Gastrocnemius medialis (tissue), 4 donors: ENCODE measurements around the gene C1orf174. TPM values are rescaled to one million over a fixed set of nuclear protein-coding genes. Genes with fewer than 3 reads are reported as not detected.

Experiments
- ATAC-seq, 2 donors: fragments of 150-250 bp; one replicate each; pipeline ENCODE4 v1.9.1; 2016
- DNase-seq, 2 donors: peaks; one replicate each; pipeline ENCODE4 v3.0.0-alpha.2; 2019
- H3K27ac ChIP-seq, 4 donors: fragments of 200-600 bp; sonication (generic); 1 replicate in 1 of 4; 2 replicates in 3 of 4; pipeline ENCODE4 v1.5.1; 2016 to 2018; ENCODE audit warnings: mild to moderate bottlenecking in 2 of 4, moderate library complexity in 1 of 4
- H3K27me3 ChIP-seq, 3 donors: fragments of 200-600 bp; sonication (generic) in 2 of 3; 1 replicate in 1 of 3; 2 replicates in 2 of 3; pipeline versions ENCODE4 v1.5.1 to v1.6.0; 2016 to 2019; ENCODE audit warnings: mild to moderate bottlenecking in 1 of 3, moderate library complexity in 1 of 3
- H3K36me3 ChIP-seq, 2 donors: fragments of 200-600 bp; sonication (generic) in 1 of 2; one replicate each; pipeline ENCODE4 v1.5.1; 2017 to 2018
- H3K4me1 ChIP-seq, 2 donors: fragments of 200-600 bp; sonication (generic) in 1 of 2; one replicate each; pipeline ENCODE4 v1.5.1; 2016 to 2017; ENCODE audit warnings: mild to moderate bottlenecking in 2 of 2
- H3K4me3 ChIP-seq, 4 donors: fragments of 200-600 bp; sonication (generic) in 3 of 4; 1 replicate in 1 of 4; 2 replicates in 3 of 4; pipeline ENCODE4 v1.5.1; 2016 to 2019; ENCODE audit warnings: mild to moderate bottlenecking in 2 of 4
- H3K9me3 ChIP-seq, 3 donors: fragments of 200-600 bp; sonication (generic) in 2 of 3; 1 replicate in 1 of 3; 2 replicates in 2 of 3; pipeline ENCODE4 v1.5.1; 2016 to 2019
- CTCF ChIP-seq, 5 experiments: fragments of 450-650 bp in 3 of 5; fragments of 200-600 bp in 2 of 5; sonication (generic) in 2 of 5; IDR thresholded peaks in 4 of 5; conservative IDR thresholded peaks in 1 of 5; 1 replicate in 4 of 5; 2 replicates in 1 of 5; pipeline ENCODE4 v1.5.1; 2016 to 2019; ENCODE audit warnings: antibody characterized with exemption in 5 of 5, mild to moderate bottlenecking in 3 of 5, moderate library complexity in 3 of 5
- POLR2A ChIP-seq, 2 donors: fragments of 450-650 bp; IDR thresholded peaks; one replicate each; pipeline ENCODE4 v1.6.1; 2017; ENCODE audit warnings: antibody characterized with exemption in 2 of 2, mild to moderate bottlenecking in 2 of 2, moderate library complexity in 2 of 2
- in situ Hi-C, 4 donors: fragments of 200-750 bp; cut with MboI; loops; one replicate each; pipeline versions ENCODE4 v1.15.0 to v1.8.0; 2017; ENCODE audit warnings: low sequenced_read_pairs in 4 of 4
- intact Hi-C: fragments of 100-400 bp; cut with DNase I; formaldehyde crosslinking; loops from one replicate; pipeline ENCODE4 v1.15.1; 2023; ENCODE audit warnings: low total_unique reads
- total RNA-seq, 4 donors: library from RNA; depleted of rRNA; stranded (reverse); fragments of >200 nt; gene quantifications; one replicate each; pipeline versions ENCODE4 v1.1.0 to v1.2.3, GENCODE V29; 2016

The C1orf174 gene
- total RNA-seq, 4 donors from 2014 or later = 10.1 to 28.5 (median 13.5) TPM

- in situ Hi-C loops = loop anchor here in 1 of 4 donors (25.0 kb wide), 1 partner anchor 109 kb away; the partner anchor contains the start of gene LRRC47
- no peaks in the 10 kb centered on the region for H3K27me3 ChIP-seq
- H3K4me1 ChIP-seq = peaks cover 10 to 22% of the 10 kb centered on the region in 2 donors
- no peaks in the 10 kb centered on the region for H3K9me3 ChIP-seq
- ATAC-seq (no peak), DNase-seq (no peak)
- H3K4me3 ChIP-seq = no peak overlapping the region
- intact Hi-C loops = no loop called here
- no peak overlapping the region for H3K27ac ChIP-seq
- peaks cover 0 to 7% of the 10 kb centered on the region in 2 donors for H3K36me3 ChIP-seq
- TF ChIP-seq POLR2A (IDR thresholded peaks at IDR 0.05) = no peak
- TF ChIP-seq CTCF (IDR thresholded peaks at IDR 0.05 in 4 of 5, conservative IDR thresholded peaks at IDR 0.05 in 1 of 5) = no peak
Observed at GRCh38 chr1:3895951-3896325, 4.1 kb downstream of the C1orf174 start.

GRCh38 chr1:3895279-3895950 lies 4.7 kb downstream of the C1orf174 start:
- in situ Hi-C loops = loop anchor here in 1 of 4 donors (25.0 kb wide), 1 partner anchor 108 kb away; the partner anchor contains the start of gene LRRC47
- no peak for DNase-seq
- H3K4me1 ChIP-seq = peaks cover 10 to 22% of the 10 kb centered on the region in 2 donors

GRCh38 chr1:3894626-3895278 lies 5.3 kb downstream of the C1orf174 start:
- H3K27me3 ChIP-seq = no peaks in the 10 kb centered on the region
- peaks cover 3 to 19% of the 10 kb centered on the region in 2 donors for H3K36me3 ChIP-seq

More at GRCh38 chr1:3895279-3895950, 4.7 kb downstream of the C1orf174 start:
- intact Hi-C loops = no loop called here
- Histone ChIP-seq H3K36me3 (peaks cover 2 to 12% of the 10 kb centered on the region in 2 donors), H3K27ac (no peak overlapping the region), H3K9me3 (no peaks in the 10 kb centered on the region), H3K27me3 (no peaks in the 10 kb centered on the region), H3K4me3 (no peak overlapping the region)
- TF ChIP-seq POLR2A (IDR thresholded peaks at IDR 0.05) (no peak), CTCF (IDR thresholded peaks at IDR 0.05 in 4 of 5, conservative IDR thresholded peaks at IDR 0.05 in 1 of 5) (no peak)
- ATAC-seq = no peak

GRCh38 chr1:3893190-3893589 lies 6.9 kb downstream of the C1orf174 start:
- H3K9me3 ChIP-seq = no peaks in the 10 kb centered on the region
- H3K27me3 ChIP-seq = no peaks in the 10 kb centered on the region
- peaks cover 10 to 14% of the 10 kb centered on the region in 2 donors for H3K4me1 ChIP-seq
- DNase-seq (no peak), ATAC-seq (no peak)
- H3K27ac ChIP-seq = peak overlapping the region in 3 of 4 donors; percentile 12 to 46 (median 38)
- no peak for TF ChIP-seq CTCF (IDR thresholded peaks at IDR 0.05 in 4 of 5, conservative IDR thresholded peaks at IDR 0.05 in 1 of 5)
- no peak for TF ChIP-seq POLR2A (IDR thresholded peaks at IDR 0.05)
- intact Hi-C loops = no loop called here
- peaks cover 3 to 31% of the 10 kb centered on the region in 2 donors for H3K36me3 ChIP-seq
- in situ Hi-C loops = loop anchor here in 1 of 4 donors (25.0 kb wide), 1 partner anchor 106 kb away; the partner anchor contains the start of gene LRRC47
- no peak overlapping the region for H3K4me3 ChIP-seq

More at GRCh38 chr1:3894626-3895278, 5.3 kb downstream of the C1orf174 start:
- in situ Hi-C loops (loop anchor here in 1 of 4 donors (25.0 kb wide), 1 partner anchor 107 kb away; the partner anchor contains the start of gene LRRC47), intact Hi-C loops (no loop called here)
- TF ChIP-seq CTCF (IDR thresholded peaks at IDR 0.05 in 4 of 5, conservative IDR thresholded peaks at IDR 0.05 in 1 of 5) (no peak), POLR2A (IDR thresholded peaks at IDR 0.05) (no peak)
- H3K9me3 ChIP-seq = no peaks in the 10 kb centered on the region
- H3K4me3 ChIP-seq = no peak overlapping the region
- peaks cover 10 to 22% of the 10 kb centered on the region in 2 donors for H3K4me1 ChIP-seq
- no peak for ATAC-seq
- no peak for DNase-seq
- no peak overlapping the region for H3K27ac ChIP-seq
